HG03039 (cell line): ENCODE measurements around the gene PRPH.
"Not testable (repeated sequence)": the region's sequence is repeated elsewhere in the genome, so short reads cannot be mapped to it uniquely, and the experiment has no call there.

ENCODE experiments used
- ATAC-seq: cut with Tn5 transposase; IDR thresholded peaks from one replicate; pipeline ENCODE4 v1.9.1; 2021; ENCODE audit warnings: mild to moderate bottlenecking, moderate library complexity; ENCODE audit not compliant: unreplicated experiment

The PRPH gene

DNA sequence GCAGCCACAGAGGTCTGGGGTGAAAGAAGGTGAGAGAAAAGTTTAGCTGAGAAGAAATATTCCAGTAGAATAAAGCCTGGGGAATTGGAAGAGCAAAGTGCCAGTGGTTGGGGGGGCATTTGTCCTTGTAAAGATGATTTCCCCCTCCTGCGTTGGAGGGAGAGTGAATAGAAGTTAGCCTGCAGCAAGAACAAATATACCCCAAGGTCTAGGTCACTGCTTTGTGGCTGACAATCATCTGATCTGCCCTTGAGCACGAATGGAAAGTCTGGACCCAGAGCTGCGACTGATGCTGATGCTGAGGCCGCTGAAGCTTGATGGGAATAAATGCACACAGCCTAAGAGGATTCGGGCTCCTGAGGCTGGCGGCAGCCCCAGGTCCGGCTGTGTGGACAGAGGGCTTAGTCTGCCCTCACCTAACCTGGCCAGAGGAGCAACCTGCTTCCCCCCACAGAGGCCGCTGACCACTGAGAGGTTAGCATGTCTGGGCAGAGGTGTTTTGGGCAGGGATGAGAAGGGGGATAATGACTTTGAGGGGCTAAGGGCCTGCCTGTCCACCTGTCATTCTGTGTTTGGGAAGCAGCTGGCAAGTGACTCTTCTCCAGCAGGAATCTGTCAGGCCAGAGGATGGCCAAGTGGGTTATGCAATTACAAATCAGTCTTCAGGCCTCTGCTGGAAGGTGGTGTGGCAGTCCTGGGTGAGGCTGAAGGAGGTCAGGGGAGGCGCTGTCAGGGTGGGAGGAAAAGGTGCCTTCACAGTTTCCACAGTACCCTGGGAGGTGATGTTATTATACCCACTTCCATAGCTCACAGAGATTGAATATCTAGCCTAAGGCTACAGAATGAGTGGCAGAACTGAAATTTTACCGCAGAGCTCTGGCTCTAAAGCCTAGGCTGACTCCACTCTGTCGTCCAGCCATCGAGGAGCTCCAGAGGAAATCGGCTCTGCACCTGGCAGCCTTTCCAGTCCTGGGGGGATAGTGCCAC is 18.4 kb upstream of the PRPH start:
- ATAC-seq: no peak

DNA sequence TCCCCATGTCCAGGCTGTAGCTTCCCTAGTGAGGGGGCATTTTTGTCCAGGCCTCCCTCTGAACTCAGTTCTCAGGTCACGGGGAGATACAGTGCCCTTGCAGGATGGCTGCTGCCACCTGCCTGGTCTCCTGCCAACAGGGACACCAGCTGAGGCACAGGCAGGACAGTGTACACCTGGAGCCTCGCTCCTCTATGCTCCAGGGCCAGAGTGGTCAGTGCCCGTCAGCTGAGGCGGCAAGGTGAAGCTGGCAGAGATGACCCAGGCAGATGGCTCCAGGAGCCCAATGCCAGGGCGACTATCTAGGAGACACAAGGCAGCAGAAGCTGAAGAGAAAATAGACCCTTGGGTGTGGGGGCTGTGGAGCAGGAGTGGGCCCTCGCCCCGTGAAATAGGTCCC is 17.5 kb upstream of the PRPH start:
- ATAC-seq: no peak

DNA sequence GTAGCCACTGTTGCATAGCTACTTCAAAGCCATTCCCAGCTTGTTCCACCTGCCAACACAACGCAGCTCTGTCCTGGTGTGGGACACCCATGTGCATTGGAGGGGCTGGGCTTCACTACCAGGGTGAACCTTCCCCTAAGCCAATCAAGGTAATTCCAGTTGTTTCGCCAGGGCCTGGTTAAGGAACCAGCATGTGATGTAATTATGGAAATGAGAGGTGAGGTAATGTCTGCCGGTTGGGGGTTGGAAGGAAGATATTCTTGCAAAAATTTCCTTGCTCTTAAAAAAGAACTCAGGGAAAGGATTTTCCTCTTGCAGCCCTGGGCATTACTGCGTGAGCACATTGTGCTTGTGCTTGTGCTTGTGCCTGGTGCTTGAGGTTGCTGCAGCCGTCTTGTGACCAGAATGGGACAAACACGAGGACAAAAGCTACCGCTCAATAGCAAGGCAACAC is 15.2 kb upstream of the PRPH start:
- no peak for ATAC-seq

DNA sequence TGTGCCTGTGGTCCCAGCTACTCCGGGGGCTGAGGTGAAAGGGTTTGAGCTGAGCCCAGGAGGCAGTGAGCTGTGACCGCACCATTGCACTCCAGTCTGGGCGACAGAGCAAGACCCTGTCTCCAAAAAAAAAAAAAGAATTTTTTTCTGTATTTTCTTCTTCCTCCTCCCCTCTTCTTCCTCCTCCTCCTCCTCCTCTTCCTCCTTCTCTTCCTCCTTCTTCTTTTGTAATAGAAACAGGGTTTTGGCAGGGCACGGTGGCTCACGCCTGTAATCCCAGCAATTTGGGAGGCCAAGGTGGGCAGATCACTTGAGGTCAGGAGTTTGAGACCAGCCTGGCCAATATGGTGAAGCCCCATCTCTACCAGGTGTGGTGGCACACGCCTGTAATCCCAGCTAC is 14.4 kb upstream of the PRPH start:
- not testable (repeated sequence) for ATAC-seq

DNA sequence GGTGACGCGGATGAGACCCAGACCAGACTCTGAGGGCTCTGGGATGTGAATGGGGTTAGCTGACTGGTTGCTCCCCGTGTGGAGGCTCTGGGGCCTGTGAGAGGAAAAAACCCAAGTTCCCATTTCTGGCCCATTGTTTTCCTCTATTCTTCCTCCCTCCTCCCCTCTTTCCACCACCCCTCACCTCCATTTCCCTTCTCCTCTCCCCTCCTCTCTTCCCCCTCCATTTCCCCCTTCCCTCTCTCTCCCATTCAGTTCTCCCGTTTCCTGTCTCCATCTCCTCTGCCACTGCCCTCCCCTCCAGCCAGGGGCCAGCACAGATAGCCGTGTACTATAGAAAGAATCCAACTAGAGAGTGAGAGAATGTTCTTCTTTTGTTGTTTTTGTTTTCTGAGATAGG is 12.6 kb upstream of the PRPH start:
- ATAC-seq: no peak

DNA sequence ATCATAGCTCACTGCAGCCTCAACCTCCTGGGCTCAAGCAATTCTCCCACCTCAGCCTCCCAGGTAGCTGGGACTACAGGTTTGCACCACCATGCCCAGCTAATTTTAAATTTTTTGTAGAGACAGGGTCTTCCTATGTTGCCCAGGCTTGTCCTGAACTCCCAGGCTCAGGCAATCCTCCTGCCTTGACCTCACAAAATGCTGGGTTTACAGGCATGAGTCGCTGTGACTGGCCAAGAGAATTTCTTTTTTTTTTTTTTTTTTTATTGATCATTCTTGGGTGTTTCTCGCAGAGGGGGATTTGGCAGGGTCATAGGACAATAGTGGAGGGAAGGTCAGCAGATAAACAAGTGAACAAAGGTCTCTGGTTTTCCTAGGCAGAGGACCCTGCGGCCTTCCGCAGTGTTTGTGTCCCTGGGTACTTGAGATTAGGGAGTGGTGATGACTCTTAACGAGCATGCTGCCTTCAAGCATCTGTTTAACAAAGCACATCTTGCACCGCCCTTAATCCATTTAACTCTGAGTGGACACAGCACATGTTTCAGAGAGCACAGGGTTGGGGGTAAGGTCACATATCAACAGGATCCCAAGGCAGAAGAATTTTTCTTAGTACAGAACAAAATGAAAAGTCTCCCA is 12.1 kb upstream of the PRPH start:
- ATAC-seq: not testable (repeated sequence)

DNA sequence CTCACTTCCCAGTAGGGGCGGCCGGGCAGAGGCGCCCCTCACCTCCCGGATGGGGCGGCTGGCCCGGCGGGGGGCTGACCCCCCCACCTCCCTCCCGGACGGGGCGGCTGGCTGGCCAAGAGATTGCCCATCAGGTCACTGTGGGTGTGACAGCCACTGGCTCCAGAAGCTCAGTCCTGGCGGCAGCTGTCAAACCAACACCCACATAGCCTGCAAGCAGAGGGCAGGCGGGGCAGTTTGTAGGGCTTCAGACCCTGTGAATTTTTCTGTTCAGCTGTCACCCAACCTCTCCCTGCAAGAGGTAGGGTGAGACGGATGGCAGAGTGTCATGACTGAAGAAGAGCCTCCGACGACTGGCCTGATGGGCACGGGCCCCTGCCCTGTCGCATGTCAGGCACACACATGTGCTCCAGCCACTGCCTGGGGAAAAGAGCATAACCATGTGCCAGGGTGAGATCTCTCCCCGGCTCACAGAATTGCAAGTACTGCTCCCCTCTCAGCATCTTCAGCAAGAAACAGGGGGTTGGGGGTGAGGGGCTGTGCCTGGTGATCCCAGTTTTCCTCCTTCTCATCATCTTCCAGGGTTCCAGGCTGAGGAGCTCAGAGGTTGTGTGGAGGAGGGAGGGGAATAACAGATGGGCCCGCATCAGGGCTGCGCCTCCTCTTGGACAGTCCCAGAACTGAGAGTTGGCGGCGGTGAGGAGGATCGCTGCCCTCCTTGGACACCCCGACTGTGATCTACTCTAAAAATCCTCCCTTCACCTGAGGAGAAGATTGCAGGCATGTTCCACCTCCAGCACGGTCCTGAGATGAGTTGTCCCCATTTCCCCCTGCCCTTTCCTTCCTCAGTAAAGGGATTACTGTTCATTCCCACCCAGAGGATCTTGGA is 11.2 kb upstream of the PRPH start:
- no peak for ATAC-seq

DNA sequence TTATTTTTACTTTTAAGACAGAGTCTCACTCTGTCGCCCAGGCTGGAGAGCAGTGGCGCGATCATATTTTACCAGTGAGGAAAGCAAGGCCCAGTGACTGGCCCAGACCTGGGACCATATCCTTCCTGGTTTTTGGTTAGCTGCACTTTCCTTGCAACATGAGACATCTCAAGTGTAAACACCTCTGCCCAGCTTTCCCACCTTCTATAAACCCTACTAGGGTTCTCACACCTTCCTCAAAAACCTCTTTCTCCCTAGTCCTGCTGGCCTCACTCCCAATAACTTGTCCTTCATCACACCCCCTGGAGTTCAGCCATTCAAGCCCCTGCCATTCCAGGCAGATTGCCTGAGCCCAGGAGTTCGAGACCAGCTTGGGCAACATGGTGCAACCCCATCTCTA is 10.3 kb upstream of the PRPH start:
- no peak for ATAC-seq

DNA sequence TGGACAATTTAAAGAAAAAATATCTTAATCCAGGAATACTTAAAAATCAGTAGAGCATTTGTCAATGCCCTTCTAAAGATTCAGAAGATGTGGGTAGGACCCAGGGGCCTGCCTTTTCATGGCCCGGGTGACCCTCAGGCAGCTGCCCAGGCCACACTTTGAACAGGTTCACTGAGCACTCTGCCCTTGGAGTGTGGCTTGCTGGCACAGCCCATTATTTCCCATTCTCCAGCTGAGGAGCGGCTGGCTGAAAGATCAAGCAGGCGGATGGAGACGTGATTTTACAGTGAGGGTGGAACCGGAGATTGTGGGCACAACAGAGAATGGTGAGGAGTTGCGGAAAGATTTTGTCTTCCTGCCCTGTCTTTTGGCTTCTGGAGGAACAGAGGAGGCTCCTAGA is 7.1 kb upstream of the PRPH start:
- ATAC-seq: no peak

DNA sequence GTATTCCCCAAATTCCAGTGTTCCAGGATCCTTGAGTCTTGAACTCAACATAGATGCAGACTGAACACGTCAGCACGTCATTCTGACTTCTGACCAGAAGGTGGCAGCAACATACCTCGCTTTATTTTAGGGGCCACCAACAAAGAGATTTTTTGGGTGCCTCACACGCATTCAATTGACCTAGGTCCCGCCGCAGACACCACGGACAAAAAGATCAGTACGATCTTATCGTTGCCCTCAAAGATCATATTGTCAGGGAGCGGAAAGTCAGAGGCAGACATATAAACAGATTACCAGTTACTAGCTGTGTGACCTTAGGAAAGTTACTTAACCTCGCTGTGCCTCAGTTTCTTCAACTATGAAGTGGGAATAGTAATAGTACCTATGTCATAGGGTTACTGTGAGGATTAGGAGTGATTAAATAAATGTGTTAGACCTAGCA is 6.5 kb upstream of the PRPH start:
- ATAC-seq: no peak

DNA sequence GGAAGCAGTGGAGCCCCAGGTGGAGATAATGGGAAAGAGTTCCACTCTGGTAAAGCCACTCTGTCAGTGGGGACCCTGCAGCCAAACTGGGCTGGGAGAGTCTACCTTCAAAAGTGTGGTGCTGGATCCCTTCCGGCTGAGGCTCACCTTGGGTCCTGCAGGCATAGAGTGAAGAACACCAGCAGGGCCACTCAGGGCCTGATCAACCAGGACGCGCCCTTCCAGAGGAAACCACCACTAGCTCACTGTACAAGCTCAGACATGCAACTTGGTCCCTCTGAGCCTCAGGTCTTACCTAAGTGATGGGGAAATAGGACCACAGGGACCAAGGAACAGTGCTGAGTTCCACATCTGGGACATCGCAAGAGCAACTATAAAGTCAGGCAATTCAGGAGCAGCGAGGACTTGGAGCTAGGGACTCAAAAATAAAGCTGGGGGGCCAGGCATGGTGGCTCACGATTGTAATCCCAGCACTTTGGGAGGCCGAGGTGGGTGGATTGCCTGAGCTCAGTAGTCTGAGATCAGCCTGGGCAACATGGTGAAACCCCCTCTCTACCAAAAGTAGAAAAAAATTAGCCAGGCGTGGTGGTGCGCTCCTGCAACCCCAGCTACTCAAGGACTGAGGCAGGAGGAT is 5.9 kb upstream of the PRPH start:
- no peak for ATAC-seq

DNA sequence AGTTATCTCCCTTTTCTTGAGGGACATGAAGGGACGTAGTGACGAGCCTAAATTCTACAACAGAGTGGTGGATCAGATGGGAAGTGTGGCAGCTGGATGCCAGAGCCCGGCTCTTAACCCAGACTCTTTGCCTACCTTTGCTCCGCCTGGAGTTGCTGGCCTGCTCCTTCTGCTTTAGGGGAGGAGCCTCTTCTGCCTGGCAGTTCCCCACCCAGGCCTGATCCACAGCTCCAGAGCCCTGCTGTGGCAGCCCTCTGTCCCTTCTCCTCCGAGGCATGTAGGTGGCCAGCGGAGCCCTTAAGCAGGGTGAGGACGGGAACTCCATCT is 2.3 kb upstream of the PRPH start:
- ATAC-seq: no peak

DNA sequence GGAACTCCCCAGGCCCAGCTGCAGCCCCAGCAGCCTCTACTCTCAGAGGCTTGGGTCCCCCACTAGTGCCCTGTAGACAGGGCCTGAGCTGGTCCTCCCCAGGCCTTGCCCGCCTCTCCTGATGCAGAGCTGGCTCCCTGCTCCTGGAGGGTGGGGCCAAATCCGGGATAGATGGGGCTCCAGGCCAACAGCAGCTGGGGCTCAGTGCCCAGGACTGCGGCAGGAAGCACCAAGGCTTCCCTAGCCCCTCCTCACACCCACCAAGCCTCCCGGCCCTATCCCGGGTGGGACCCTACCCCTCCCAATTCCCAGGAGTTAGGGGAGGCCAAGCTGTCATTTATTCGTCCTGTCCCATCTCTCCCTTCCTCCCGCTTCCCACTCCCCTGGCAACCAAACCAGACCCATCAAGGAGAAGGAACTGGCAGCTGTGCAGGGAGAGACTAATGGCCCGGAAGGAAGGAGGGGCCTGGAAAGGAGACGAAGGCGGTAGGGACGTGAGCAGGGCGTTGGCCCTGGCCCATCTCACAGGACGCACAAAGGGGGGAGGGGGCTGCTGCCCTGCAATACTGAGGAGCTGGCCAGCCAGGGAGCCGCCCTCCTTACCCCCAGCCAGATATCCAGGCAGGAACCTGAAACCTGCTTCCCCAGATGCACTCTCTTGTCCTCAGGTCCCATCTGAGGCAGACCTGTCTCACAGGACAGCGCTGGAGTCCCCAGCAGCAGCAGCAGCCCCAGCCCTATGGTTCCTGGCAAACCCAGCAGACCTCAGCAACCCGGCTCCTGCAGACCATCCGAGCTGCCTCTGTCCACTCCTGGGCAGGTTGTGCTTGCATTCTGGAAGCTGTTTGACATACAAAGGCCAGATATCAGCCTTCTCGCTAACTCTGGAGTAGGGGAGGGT is 1.6 kb upstream of the PRPH start:
- ATAC-seq: no peak

DNA sequence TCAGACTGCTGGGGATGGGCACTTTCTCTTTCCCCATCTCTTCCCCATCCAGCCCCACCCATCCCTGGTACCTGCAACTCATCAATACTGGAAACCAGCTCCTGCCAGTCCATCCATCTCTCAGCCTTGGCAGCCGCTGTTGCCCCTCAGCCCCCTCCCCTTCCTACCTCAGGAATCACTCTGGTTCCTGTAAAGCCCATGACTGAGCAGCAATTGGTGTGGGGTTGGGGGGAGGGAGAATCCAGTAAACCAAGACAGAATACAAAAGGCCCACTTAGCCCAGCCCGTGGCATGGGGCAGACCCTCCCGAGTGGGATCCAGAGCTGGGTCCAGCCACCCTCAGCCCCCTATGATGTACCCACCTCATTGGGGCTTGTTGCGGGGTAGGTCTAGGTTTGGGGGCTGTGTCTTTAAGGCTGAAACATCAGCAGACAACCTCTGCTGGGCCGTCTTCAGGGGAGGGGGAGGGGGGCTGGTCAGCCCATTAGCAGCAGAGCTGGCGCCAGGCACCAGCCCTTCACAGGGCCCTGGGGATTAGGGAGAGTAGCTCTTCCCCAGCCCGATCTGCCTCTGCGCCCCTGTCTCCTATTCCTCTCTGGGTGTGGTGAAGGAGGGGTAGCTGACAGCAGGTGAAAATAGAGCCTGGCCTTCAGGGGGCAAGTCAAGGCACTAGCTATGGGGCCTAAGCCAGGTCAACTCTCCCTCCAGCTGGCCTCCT is 702 bp upstream of the PRPH start:
- no peak for ATAC-seq

DNA sequence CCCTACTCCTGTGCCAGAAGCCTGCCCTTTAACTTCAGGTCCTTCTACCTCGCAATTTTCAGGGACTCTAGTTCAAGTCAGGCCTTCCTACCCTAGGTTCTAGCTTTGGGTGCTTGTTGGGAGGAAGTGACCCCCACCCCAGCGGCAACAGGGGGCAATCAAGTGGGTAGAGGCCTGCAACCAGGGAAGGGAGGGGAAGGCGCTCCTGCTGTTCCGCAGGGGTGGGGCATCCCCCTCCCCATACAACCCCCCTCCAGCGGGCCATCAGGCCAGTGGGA is 204 bp upstream of the PRPH start:
- ATAC-seq: no peak

DNA sequence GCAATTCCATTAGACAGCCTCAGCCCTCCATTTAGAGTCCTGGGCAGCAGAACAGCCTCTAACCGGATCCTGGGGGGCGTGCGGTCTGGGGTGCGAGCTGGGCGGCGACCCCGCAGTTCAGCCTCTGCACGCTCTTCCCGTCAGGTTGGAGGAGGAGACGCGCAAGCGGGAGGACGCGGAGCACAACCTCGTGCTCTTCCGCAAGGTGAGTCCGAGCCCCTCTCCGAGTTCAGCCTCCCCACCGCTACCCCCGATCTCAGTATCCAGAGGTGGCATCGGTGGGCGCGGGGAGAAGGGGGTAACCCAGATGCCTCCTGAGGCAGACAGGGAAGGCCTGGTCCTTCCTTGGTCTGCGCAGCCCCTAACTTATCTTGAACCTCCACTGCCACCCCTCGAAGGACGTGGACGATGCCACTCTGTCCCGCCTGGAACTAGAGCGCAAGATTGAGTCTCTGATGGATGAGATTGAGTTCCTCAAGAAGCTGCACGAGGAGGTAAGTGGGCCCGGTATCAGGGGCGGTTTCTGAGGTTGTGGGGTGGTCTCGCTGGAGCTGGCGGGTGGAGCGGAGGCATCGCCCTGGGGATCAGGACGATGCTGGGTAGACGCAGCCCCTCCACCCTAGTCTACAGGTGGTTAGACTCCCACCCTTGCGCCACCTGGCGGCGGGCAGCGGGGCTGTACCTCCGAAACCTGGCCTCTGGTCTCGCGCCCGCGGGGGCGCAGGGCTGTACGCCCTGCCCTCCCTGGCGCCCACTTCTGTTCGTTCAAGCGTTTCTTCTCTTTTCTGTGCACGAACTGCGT is 1.3 kb downstream of the PRPH start:
- ATAC-seq: no peak

DNA sequence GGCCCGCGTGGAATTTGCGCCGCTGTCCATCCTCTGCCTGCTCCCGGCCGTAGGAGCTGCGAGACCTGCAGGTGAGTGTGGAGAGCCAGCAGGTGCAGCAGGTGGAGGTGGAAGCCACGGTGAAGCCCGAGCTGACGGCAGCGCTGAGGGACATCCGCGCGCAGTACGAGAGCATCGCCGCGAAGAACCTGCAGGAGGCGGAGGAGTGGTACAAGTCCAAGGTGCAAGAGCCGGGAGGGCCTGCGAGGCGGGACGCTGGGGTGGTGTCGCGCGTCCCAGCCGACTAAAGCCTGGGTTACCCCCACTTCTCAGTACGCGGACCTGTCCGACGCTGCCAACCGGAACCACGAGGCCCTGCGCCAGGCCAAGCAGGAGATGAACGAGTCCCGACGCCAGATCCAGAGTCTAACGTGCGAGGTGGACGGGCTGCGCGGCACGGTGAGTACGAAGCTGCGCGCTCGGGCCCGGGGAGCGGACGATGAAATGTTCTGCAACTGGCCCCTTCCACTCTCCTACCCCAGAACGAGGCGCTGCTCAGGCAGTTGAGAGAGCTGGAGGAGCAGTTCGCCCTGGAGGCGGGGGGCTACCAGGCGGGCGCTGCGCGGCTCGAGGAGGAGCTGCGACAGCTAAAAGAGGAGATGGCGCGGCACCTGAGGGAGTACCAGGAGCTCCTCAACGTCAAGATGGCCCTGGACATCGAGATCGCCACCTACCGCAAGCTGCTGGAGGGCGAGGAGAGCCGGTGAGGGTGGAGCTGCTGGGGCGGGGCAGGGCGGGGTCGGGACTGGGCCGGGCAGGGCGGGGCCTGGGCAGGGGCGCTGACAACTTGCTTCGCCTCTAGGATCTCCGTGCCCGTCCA is 2.1 kb downstream of the PRPH start:
- ATAC-seq: no peak

DNA sequence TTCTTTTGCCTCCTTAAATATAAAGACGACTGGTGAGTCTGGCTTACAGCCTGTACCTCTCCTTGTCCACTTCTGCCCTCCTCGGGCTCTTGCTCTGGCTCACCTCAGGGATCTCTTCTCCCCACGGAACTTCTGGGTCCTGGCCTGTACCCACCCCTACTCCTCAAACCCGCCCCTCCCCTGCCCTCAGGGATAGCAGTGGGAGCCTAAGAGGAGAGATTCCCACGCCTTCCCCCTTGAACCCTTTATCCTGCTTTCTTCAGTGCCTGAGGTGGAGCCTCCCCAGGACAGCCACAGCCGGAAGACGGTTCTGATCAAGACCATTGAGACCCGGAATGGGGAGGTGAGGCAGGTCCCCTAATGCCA is 2.7 kb downstream of the PRPH start:
- no peak for ATAC-seq
